HUES64 (cell line): ENCODE data around the gene DIP2C.

ENCODE experiments used
- H3K27ac ChIP-seq: 2 replicates; pipeline ENCODE4 v1.7.0; 2013; ENCODE audit warnings: low read depth, low read length, inconsistent platforms
- H3K27me3 ChIP-seq: 2 replicates; pipeline ENCODE4 v1.6.1; 2013; ENCODE audit warnings: mild to moderate bottlenecking, low read length; ENCODE audit not compliant: insufficient read depth
- H3K36me3 ChIP-seq: 2 replicates; pipeline ENCODE4 v1.6.1; 2013; ENCODE audit warnings: mild to moderate bottlenecking, low read length; ENCODE audit not compliant: insufficient read depth
- H3K4me1 ChIP-seq: 2 replicates; pipeline ENCODE4 v1.6.1; 2013; ENCODE audit warnings: mild to moderate bottlenecking, low read length, moderate library complexity; ENCODE audit not compliant: insufficient read depth
- H3K4me3 ChIP-seq: 2 replicates; pipeline ENCODE4 v1.5.1; 2013; ENCODE audit warnings: mild to moderate bottlenecking, low read length, moderate library complexity
- H3K9ac ChIP-seq: 2 replicates; pipeline ENCODE4 v1.6.1; 2013; ENCODE audit warnings: mild to moderate bottlenecking, low read depth, low read length
- H3K9me3 ChIP-seq: 2 replicates; pipeline ENCODE4 v1.6.1; 2013; ENCODE audit warnings: low read depth, low read length; ENCODE audit not compliant: insufficient read depth
- WGBS: fragments of 150-250, 120-280 bp; methylation state at CpG from one replicate; pipeline ENCODE4 v1.1.7; 2013; ENCODE audit warnings: missing lambda C conversion rate; 5-methylcytosine and 5-hydroxymethylcytosine counted together

Gene DIP2C

GRCh38 chr10:343231-344220 lies 345.9 kb downstream of the DIP2C start:
- Histone ChIP-seq H3K36me3 (peaks cover 15% of the 10 kb centered on the region; the same call in 1 of the 2 replicates), H3K4me1 (no peaks in the 10 kb centered on the region), H3K27me3 (no peaks in the 10 kb centered on the region), H3K27ac (no peak overlapping the region), H3K9ac (no peak overlapping the region), H3K4me3 (no peak overlapping the region), H3K9me3 (no peaks in the 10 kb centered on the region)
- 96% methylated on average over 13 of the region's 16 CpGs for WGBS

DNA sequence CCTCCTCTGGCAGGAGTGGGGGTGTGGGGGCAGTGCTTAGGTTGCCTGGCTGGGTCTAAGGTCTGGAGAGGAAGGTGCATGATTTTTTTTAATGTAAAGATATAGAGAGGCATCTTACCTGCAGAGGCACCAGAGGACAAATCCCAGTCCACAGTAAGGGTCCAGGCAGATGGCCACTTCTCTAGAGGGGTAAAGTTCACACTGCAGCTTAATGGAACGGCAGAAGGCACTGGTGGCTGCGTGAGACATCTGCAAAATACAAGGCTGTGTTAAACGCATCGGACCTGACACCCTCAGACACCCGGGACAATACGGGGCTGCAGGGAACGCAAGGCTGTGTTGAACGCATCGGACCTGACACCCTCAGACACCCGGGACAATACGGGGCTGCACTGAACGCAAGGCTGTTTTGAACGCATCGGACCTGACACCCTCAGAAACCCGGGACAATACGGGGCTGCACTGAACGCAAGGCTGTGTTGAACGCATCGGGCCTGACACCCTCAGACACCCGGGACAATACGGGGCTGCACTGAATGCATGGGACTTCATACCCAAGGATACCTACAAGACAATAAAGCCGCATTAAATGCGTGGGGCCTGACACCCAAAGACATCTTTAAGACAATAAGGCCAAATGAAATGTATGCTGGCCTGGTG lies 348.3 kb downstream of the DIP2C start:
- Histone ChIP-seq H3K4me3 (no peak overlapping the region), H3K36me3 (peaks cover 25% of the 10 kb centered on the region), H3K9me3 (no peaks in the 10 kb centered on the region), H3K4me1 (no peaks in the 10 kb centered on the region), H3K27ac (no peak overlapping the region), H3K27me3 (no peaks in the 10 kb centered on the region), H3K9ac (no peak overlapping the region)
- 96% methylated on average over 23 of the region's 23 CpGs for WGBS

GRCh38 chr10:340646-341045 lies 348.8 kb downstream of the DIP2C start:
- no peaks in the 10 kb centered on the region for H3K4me1 ChIP-seq
- no peak overlapping the region for H3K27ac ChIP-seq
- WGBS, result 96% methylated on average over 11 of the region's 11 CpGs
- H3K36me3 ChIP-seq, result peaks cover 25% of the 10 kb centered on the region
- no peaks in the 10 kb centered on the region for H3K9me3 ChIP-seq
- H3K9ac ChIP-seq, result no peak overlapping the region
- H3K4me3 ChIP-seq, result no peak overlapping the region
- H3K27me3 ChIP-seq, result no peaks in the 10 kb centered on the region

- H3K9me3 ChIP-seq, result no peaks in the 10 kb centered on the region
- H3K27ac ChIP-seq, result no peak overlapping the region
- H3K4me3 ChIP-seq, result no peak overlapping the region
- H3K27me3 ChIP-seq, result no peaks in the 10 kb centered on the region
- no peak overlapping the region for H3K9ac ChIP-seq
- H3K4me1 ChIP-seq, result no peaks in the 10 kb centered on the region
- WGBS, result 96% methylated on average over 2 of the region's 2 CpGs
- H3K36me3 ChIP-seq, result peaks cover 22% of the 10 kb centered on the region
These were observed 350.5 kb downstream of the DIP2C start for GRCh38 chr10:339038-339391.

DNA sequence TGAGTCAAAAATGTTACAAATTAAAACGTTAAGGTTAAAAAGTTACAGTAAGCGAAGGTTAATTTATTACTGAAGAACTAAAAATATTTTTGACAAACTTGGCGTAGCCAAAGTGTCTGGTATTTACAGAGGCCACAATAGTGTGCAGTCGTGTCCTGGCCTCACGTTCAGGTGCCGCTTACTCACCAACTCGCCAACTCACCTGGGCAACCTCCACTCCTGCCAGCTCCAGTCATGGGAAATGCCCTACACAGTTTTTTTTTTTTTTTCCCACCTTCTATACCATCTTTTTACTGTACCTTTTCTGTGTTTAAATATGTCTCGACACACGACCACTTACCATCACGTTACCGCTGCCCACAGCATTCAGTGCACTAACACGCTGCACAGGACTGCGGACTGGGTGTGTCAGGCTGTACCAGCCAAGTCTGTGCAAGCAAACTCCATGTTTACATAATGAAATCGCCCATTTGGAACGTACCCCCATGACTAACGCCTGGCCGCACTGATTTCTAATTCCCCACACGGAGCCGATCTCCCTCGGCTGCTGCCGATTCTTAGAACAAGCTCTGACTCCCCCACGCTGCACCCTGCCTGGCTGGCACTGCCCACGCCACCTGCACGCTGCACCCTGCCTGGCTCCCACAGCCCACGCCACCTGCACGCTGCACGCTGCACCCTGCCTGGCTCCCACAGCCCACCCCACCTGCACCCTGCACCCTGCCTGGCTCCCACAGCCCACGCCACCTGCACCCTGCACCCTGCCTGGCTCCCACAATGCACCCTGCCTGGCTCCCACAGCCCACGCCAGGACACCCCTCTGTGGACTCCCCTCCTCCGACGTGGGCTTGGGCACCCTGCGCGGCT lies 351.1 kb downstream of the DIP2C start:
- H3K9ac ChIP-seq, result no peak overlapping the region
- peaks cover 22% of the 10 kb centered on the region for H3K36me3 ChIP-seq
- H3K27ac ChIP-seq, result no peak overlapping the region
- no peaks in the 10 kb centered on the region for H3K27me3 ChIP-seq
- H3K4me3 ChIP-seq, result no peak overlapping the region
- H3K9me3 ChIP-seq, result no peaks in the 10 kb centered on the region
- WGBS, result 92% methylated on average over 33 of the region's 33 CpGs
- H3K4me1 ChIP-seq, result no peaks in the 10 kb centered on the region

DNA sequence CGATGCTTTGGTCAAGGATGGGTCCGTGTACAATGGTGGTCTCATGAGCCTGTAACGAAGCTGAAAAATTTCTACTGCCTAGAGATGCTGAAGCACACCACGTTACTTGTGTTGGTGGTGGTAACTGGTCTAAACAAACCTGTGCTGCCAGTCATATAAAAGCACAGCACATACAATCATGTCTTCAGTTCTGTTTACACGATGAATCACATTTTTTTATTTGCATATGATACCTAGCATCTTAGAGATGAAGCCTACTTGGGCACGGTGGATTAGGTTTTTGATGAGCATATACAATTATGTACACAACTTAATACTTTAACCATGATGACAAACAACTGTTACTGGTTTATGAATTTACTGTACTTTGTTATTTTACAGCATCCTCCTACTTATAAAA lies 353.2 kb downstream of the DIP2C start:
- H3K27me3 ChIP-seq, result no peaks in the 10 kb centered on the region
- no peak overlapping the region for H3K9ac ChIP-seq
- H3K9me3 ChIP-seq, result no peaks in the 10 kb centered on the region
- 96% methylated on average over 4 of the region's 6 CpGs for WGBS
- H3K36me3 ChIP-seq, result peaks cover 22% of the 10 kb centered on the region
- no peak overlapping the region for H3K4me3 ChIP-seq
- no peaks in the 10 kb centered on the region for H3K4me1 ChIP-seq
- H3K27ac ChIP-seq, result no peak overlapping the region

DNA sequence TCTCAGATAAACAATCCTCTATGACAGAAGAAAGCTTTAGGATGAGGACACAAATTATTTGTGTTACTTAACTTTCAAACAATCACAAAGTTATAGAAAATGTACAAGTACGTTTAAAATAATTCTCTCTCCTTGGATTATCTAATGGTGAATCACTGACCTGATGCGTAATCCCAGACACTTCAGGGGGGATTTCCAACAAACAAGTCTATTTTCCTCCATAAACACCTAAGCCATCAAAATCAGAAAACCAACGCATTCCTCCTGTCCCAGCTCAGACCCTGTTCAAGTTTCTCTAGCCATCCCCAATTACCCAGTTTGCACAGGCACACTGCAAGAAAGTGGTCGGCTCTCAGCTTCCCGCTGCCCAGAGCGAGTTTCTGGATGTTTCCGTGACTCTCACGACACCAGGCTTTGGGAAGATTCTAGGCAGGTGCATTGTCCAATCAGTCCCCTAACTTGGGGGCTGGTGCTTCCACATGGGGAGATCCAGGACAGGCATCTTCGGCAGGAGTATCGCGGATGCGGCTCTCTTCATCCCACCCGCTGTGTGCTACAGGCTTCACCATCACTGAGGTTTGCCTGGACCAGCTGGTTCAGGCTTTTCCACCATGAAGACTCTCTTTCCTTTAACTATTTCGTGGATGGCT lies 354.2 kb downstream of the DIP2C start:
- Histone ChIP-seq H3K9ac (no peak overlapping the region), H3K27me3 (no peaks in the 10 kb centered on the region), H3K4me3 (no peak overlapping the region), H3K4me1 (no peaks in the 10 kb centered on the region), H3K36me3 (peaks cover 16% of the 10 kb centered on the region), H3K27ac (no peak overlapping the region), H3K9me3 (no peaks in the 10 kb centered on the region)
- WGBS, result 96% methylated on average over 14 of the region's 14 CpGs

GRCh38 chr10:331186-331585 lies 358.3 kb downstream of the DIP2C start:
- no peaks in the 10 kb centered on the region for H3K27me3 ChIP-seq
- H3K27ac ChIP-seq, result no peak overlapping the region
- no peak overlapping the region for H3K9ac ChIP-seq
- 92% methylated on average over 3 of the region's 3 CpGs for WGBS
- H3K4me1 ChIP-seq, result no peaks in the 10 kb centered on the region
- no peaks in the 10 kb centered on the region for H3K9me3 ChIP-seq
- H3K36me3 ChIP-seq, result peaks cover 6% of the 10 kb centered on the region; the same call in 1 of the 2 replicates
- H3K4me3 ChIP-seq, result no peak overlapping the region

- Histone ChIP-seq H3K9ac (no peak overlapping the region; the same call in 1 of the 2 replicates), H3K9me3 (no peaks in the 10 kb centered on the region), H3K27me3 (no peaks in the 10 kb centered on the region), H3K27ac (no peak overlapping the region), H3K4me1 (no peaks in the 10 kb centered on the region), H3K36me3 (peaks cover 15% of the 10 kb centered on the region; the same call in 1 of the 2 replicates), H3K4me3 (no peak overlapping the region)
- WGBS, result 84% methylated on average over 15 of the region's 15 CpGs
These were observed 359.9 kb downstream of the DIP2C start for GRCh38 chr10:329361-330099.
